Astrocyte (in vitro differentiated cells and primary cell): ENCODE measurements around the gene C20orf204. TPM values are rescaled to one million over a fixed set of nuclear protein-coding genes. Genes with fewer than 3 reads are reported as not detected.

ENCODE experiments used
- DNase-seq: peaks from one replicate; pipeline ENCODE4 v3.0.0-alpha.2; 2010; ENCODE audit warnings: low read depth
- FAIRE-seq: peaks from 2 replicates; lab custom pipeline; 2011; peaks lifted over from hg19 to GRCh38; lab: Jason Lieb, UNC
- H2AFZ ChIP-seq: 2 replicates; pipeline ENCODE4 v1.6.0; 2012; ENCODE audit warnings: low read depth, low read length, inconsistent platforms
- H3K27ac ChIP-seq: 2 replicates; pipeline ENCODE4 v1.5.1; 2011; ENCODE audit warnings: low read depth, low read length, inconsistent platforms
- H3K27me3 ChIP-seq: 2 replicates; pipeline ENCODE4 v1.6.0; 2011; ENCODE audit warnings: low read length, inconsistent platforms; ENCODE audit not compliant: insufficient read depth
- H3K36me3 ChIP-seq: 2 replicates; pipeline ENCODE4 v1.5.1; 2011; ENCODE audit warnings: low read length, inconsistent platforms; ENCODE audit not compliant: insufficient read depth
- H3K4me1 ChIP-seq: 2 replicates; pipeline ENCODE4 v1.5.1; 2011; ENCODE audit warnings: low read length, inconsistent platforms; ENCODE audit not compliant: insufficient read depth
- H3K4me2 ChIP-seq: 2 replicates; pipeline ENCODE4 v1.6.0; 2012; ENCODE audit warnings: low read length, inconsistent platforms
- H3K4me3 ChIP-seq: 2 replicates; pipeline ENCODE4 v1.5.1; 2011; ENCODE audit warnings: low read depth, mild to moderate bottlenecking, low read length, inconsistent platforms; ENCODE audit not compliant: insufficient read depth
- H3K79me2 ChIP-seq: 2 replicates; pipeline ENCODE4 v1.6.0; 2012; ENCODE audit warnings: mild to moderate bottlenecking, low read length, inconsistent platforms; ENCODE audit not compliant: insufficient read depth
- H3K9ac ChIP-seq: 2 replicates; pipeline ENCODE4 v1.6.0; 2012; ENCODE audit warnings: mild to moderate bottlenecking, low read length, inconsistent platforms
- H3K9me3 ChIP-seq: 2 replicates; pipeline ENCODE4 v1.5.1; 2012; ENCODE audit warnings: low read depth, mild to moderate bottlenecking, low read length, inconsistent platforms; ENCODE audit not compliant: insufficient read depth
- H4K20me1 ChIP-seq: 2 replicates; pipeline ENCODE4 v1.6.0; 2012; ENCODE audit warnings: low read length, inconsistent platforms; ENCODE audit not compliant: insufficient read depth
- H3K27ac Mint-ChIP-seq: one replicate; pipeline ENCODE4 v1.8.0; 2021; ENCODE audit warnings: mild to moderate bottlenecking, mixed read lengths; ENCODE audit not compliant: unreplicated experiment
- H3K27me3 Mint-ChIP-seq: one replicate; pipeline ENCODE4 v1.8.0; 2021; ENCODE audit warnings: low read depth, mixed read lengths; ENCODE audit not compliant: unreplicated experiment
- H3K36me3 Mint-ChIP-seq: one replicate; pipeline ENCODE4 v1.8.0; 2021; ENCODE audit warnings: low read depth, mixed read lengths; ENCODE audit not compliant: unreplicated experiment
- H3K4me1 Mint-ChIP-seq: one replicate; pipeline ENCODE4 v1.8.0; 2021; ENCODE audit warnings: low read depth, mixed read lengths; ENCODE audit not compliant: unreplicated experiment
- H3K4me3 Mint-ChIP-seq: one replicate; pipeline ENCODE4 v1.8.0; 2021; ENCODE audit warnings: mild to moderate bottlenecking, moderate library complexity, mixed read lengths; ENCODE audit not compliant: unreplicated experiment
- H3K9me3 Mint-ChIP-seq: one replicate; pipeline ENCODE4 v1.8.0; 2021; ENCODE audit warnings: mild to moderate bottlenecking, mixed read lengths; ENCODE audit not compliant: unreplicated experiment
- EZH2 ChIP-seq: IDR thresholded peaks from 2 replicates; pipeline ENCODE4 v1.6.1; 2012; ENCODE audit warnings: mild to moderate bottlenecking, low read length, inconsistent platforms; ENCODE audit not compliant: insufficient read depth
- total RNA-seq: library from RNA; stranded (reverse); gene quantifications from 2 replicates; pipeline ENCODE4 v1.2.1, GENCODE V29; 2021
- TF ChIP-seq, protein P1 (sequence below): IDR thresholded peaks from 2 replicates; pipeline ENCODE4 v1.5.1; 2011; ENCODE audit warnings: low read depth, mild to moderate bottlenecking, inconsistent platforms, low read length, moderate library complexity; ENCODE audit not compliant: insufficient read depth

Gene C20orf204
- total RNA-seq, 1 donor from 2014 or later, result 0.75 TPM

DNA sequence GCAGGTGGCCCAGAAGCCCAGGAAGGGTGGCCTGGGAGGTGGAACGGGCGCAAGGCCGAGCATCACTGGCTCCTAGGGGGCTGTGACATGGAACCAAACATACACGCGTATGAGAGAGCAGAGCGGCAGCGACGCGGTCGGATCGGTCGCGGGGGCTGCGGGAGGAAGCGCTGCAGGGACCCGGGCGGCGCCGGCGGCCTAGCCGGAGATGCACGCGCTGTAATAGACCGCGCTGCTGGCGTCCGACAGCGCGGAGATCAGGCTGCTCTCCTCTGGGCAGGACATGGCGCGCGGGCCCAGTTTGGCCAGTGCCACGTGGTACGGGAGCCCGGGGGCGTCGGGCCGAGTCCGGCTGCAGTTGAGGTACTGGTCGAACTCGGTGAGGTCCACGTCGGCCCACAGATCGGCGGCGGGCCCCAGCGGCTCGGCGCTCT, 12.0 kb downstream of the C20orf204 start:
- no peak overlapping the region for H3K4me3 Mint-ChIP-seq
- Histone ChIP-seq H4K20me1 (peaks cover 12% of the 10 kb centered on the region), H3K9me3 (no peaks in the 10 kb centered on the region), H3K36me3 (no peaks in the 10 kb centered on the region), H3K27me3 (peaks cover 47% of the 10 kb centered on the region), H3K4me3 (no peak overlapping the region), H3K79me2 (no peaks in the 10 kb centered on the region), H3K4me1 (peaks cover 2% of the 10 kb centered on the region), H3K9ac (no peak overlapping the region), H2AFZ (no peak overlapping the region), H3K27ac (no peak overlapping the region), H3K4me2 (peak overlapping the region; percentile 8)
- peaks cover 8% of the 10 kb centered on the region for H3K4me1 Mint-ChIP-seq
- H3K36me3 Mint-ChIP-seq, result no peaks in the 10 kb centered on the region
- H3K27me3 Mint-ChIP-seq, result peaks cover 48% of the 10 kb centered on the region
- FAIRE-seq (no peak), DNase-seq (no peak)
- TF ChIP-seq, protein P1, sequence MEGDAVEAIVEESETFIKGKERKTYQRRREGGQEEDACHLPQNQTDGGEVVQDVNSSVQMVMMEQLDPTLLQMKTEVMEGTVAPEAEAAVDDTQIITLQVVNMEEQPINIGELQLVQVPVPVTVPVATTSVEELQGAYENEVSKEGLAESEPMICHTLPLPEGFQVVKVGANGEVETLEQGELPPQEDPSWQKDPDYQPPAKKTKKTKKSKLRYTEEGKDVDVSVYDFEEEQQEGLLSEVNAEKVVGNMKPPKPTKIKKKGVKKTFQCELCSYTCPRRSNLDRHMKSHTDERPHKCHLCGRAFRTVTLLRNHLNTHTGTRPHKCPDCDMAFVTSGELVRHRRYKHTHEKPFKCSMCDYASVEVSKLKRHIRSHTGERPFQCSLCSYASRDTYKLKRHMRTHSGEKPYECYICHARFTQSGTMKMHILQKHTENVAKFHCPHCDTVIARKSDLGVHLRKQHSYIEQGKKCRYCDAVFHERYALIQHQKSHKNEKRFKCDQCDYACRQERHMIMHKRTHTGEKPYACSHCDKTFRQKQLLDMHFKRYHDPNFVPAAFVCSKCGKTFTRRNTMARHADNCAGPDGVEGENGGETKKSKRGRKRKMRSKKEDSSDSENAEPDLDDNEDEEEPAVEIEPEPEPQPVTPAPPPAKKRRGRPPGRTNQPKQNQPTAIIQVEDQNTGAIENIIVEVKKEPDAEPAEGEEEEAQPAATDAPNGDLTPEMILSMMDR, result no peak
- peak; percentile 98 for TF ChIP-seq EZH2
- no peaks in the 10 kb centered on the region for H3K9me3 Mint-ChIP-seq
- no peak overlapping the region for H3K27ac Mint-ChIP-seq

GRCh38 chr20:64048402-64049044, 12.5 kb downstream of the C20orf204 start:
- Histone ChIP-seq H4K20me1 (peaks cover 12% of the 10 kb centered on the region), H3K4me3 (no peak overlapping the region), H3K4me1 (peaks cover 2% of the 10 kb centered on the region), H3K79me2 (no peaks in the 10 kb centered on the region), H3K27me3 (peaks cover 45% of the 10 kb centered on the region), H3K36me3 (no peaks in the 10 kb centered on the region), H3K9ac (no peak overlapping the region), H2AFZ (no peak overlapping the region), H3K9me3 (no peaks in the 10 kb centered on the region), H3K4me2 (no peak overlapping the region), H3K27ac (no peak overlapping the region)
- FAIRE-seq (no peak), DNase-seq (no peak)
- no peak overlapping the region for H3K27ac Mint-ChIP-seq
- no peak overlapping the region for H3K4me3 Mint-ChIP-seq
- TF ChIP-seq, protein P1, result no peak
- peak; percentile 96 for TF ChIP-seq EZH2
- peaks cover 48% of the 10 kb centered on the region for H3K27me3 Mint-ChIP-seq
- no peaks in the 10 kb centered on the region for H3K36me3 Mint-ChIP-seq
- no peaks in the 10 kb centered on the region for H3K9me3 Mint-ChIP-seq
- H3K4me1 Mint-ChIP-seq, result peaks cover 8% of the 10 kb centered on the region
